ENCODE measurements around the gene PDCD2L.
"Not testable (repeated sequence)": the region's sequence is repeated elsewhere in the genome, so short reads cannot be mapped to it uniquely, and the experiment has no call there.

Gene PDCD2L

GRCh38 chr19:34366738-34367623 lies 37.2 kb upstream of the PDCD2L start:
- H3K36me3 ChIP-seq (ENCODE audit: low read length): peaks cover 4% of the 10 kb centered on the region; the same call in 1 of the 2 replicates
- peaks cover 31% of the 10 kb centered on the region for H3K79me2 ChIP-seq (ENCODE audit: insufficient read depth, low read length)
- TF ChIP-seq CTCF (IDR thresholded peaks at IDR 0.05; ENCODE audit: insufficient read depth, low read length, poor library complexity, severe bottlenecking): no peak
- TF ChIP-seq EZH2phosphoT487 (conservative IDR thresholded peaks at IDR 0.05; ENCODE audit: low read length): no peak
- H3K27ac ChIP-seq (ENCODE audit: low read depth, low read length): no peak overlapping the region
- no peaks in the 10 kb centered on the region for H3K27me3 ChIP-seq (ENCODE audit: low read length)
- H4K20me1 ChIP-seq (ENCODE audit: low read depth, low read length): no peaks in the 10 kb centered on the region
- peak overlapping the region; percentile 100 for H3K9ac ChIP-seq (ENCODE audit: low read length)
- H3F3A ChIP-seq (ENCODE audit: insufficient read depth): no peaks in the 10 kb centered on the region
- peak overlapping the region; percentile 96 for H3K4me3 ChIP-seq (ENCODE audit: insufficient read depth, low read length, poor library complexity, severe bottlenecking)
- H3K4me2 ChIP-seq (ENCODE audit: low read depth, low read length, poor library complexity, severe bottlenecking): peak overlapping the region; percentile 74
- no peaks in the 10 kb centered on the region for H3K9me2 ChIP-seq (replicated peaks; ENCODE audit: insufficient read depth, low read length)
- no peaks in the 10 kb centered on the region for H3K9me3 ChIP-seq (ENCODE audit: insufficient read depth, low read length)
- H2AFZ ChIP-seq (ENCODE audit: low read depth, low read length, severe bottlenecking): no peak overlapping the region

GRCh38 chr19:34367624-34367957 lies 36.6 kb upstream of the PDCD2L start:
- no peak for TF ChIP-seq EZH2phosphoT487 (conservative IDR thresholded peaks at IDR 0.05; ENCODE audit: low read length)
- Histone ChIP-seq H3K27ac (ENCODE audit: low read depth, low read length) (no peak overlapping the region), H3K9me2 (replicated peaks; ENCODE audit: insufficient read depth, low read length) (no peaks in the 10 kb centered on the region), H3K9me3 (ENCODE audit: insufficient read depth, low read length) (no peaks in the 10 kb centered on the region), H3K4me3 (ENCODE audit: insufficient read depth, low read length, poor library complexity, severe bottlenecking) (no peak overlapping the region), H4K20me1 (ENCODE audit: low read depth, low read length) (no peaks in the 10 kb centered on the region), H3K9ac (ENCODE audit: low read length) (no peak overlapping the region), H3K4me2 (ENCODE audit: low read depth, low read length, poor library complexity, severe bottlenecking) (no peak overlapping the region), H3K79me2 (ENCODE audit: insufficient read depth, low read length) (peaks cover 31% of the 10 kb centered on the region), H3K27me3 (ENCODE audit: low read length) (no peaks in the 10 kb centered on the region), H2AFZ (ENCODE audit: low read depth, low read length, severe bottlenecking) (no peak overlapping the region), H3F3A (ENCODE audit: insufficient read depth) (no peaks in the 10 kb centered on the region), H3K36me3 (ENCODE audit: low read length) (peaks cover 4% of the 10 kb centered on the region; the same call in 1 of the 2 replicates)

GRCh38 chr19:34368338-34368737 lies 35.9 kb upstream of the PDCD2L start:
- H3K79me2 ChIP-seq (ENCODE audit: insufficient read depth, low read length): peaks cover 31% of the 10 kb centered on the region

GRCh38 chr19:34369166-34369565 lies 35.0 kb upstream of the PDCD2L start:
- not testable (repeated sequence) for H3K4me3 ChIP-seq (ENCODE audit: insufficient read depth, low read length, poor library complexity, severe bottlenecking); H3K27ac ChIP-seq (ENCODE audit: low read depth, low read length); H3K27me3 ChIP-seq (ENCODE audit: low read length); H3K36me3 ChIP-seq (ENCODE audit: low read length); H4K20me1 ChIP-seq (ENCODE audit: low read depth, low read length); H3K9me2 ChIP-seq (replicated peaks; ENCODE audit: insufficient read depth, low read length); H3K9me3 ChIP-seq (ENCODE audit: insufficient read depth, low read length); H3F3A ChIP-seq (ENCODE audit: insufficient read depth); H2AFZ ChIP-seq (ENCODE audit: low read depth, low read length, severe bottlenecking); H3K4me2 ChIP-seq (ENCODE audit: low read depth, low read length, poor library complexity, severe bottlenecking); H3K9ac ChIP-seq (ENCODE audit: low read length)
- peaks cover 35% of the 10 kb centered on the region for H3K79me2 ChIP-seq (ENCODE audit: insufficient read depth, low read length)

More at GRCh38 chr19:34368338-34368737, 35.9 kb upstream of the PDCD2L start:
- Histone ChIP-seq H3K27ac (ENCODE audit: low read depth, low read length) (no peak overlapping the region), H3K4me3 (ENCODE audit: insufficient read depth, low read length, poor library complexity, severe bottlenecking) (no peak overlapping the region), H3K4me2 (ENCODE audit: low read depth, low read length, poor library complexity, severe bottlenecking) (no peak overlapping the region), H3K27me3 (ENCODE audit: low read length) (no peaks in the 10 kb centered on the region), H2AFZ (ENCODE audit: low read depth, low read length, severe bottlenecking) (no peak overlapping the region), H4K20me1 (ENCODE audit: low read depth, low read length) (no peaks in the 10 kb centered on the region), H3F3A (ENCODE audit: insufficient read depth) (no peaks in the 10 kb centered on the region), H3K9me3 (ENCODE audit: insufficient read depth, low read length) (no peaks in the 10 kb centered on the region), H3K36me3 (ENCODE audit: low read length) (peaks cover 4% of the 10 kb centered on the region; the same call in 1 of the 2 replicates), H3K9ac (ENCODE audit: low read length) (no peak overlapping the region), H3K9me2 (replicated peaks; ENCODE audit: insufficient read depth, low read length) (no peaks in the 10 kb centered on the region)
- TF ChIP-seq EZH2phosphoT487 (conservative IDR thresholded peaks at IDR 0.05; ENCODE audit: low read length) (no peak), CTCF (IDR thresholded peaks at IDR 0.05; ENCODE audit: insufficient read depth, low read length, poor library complexity, severe bottlenecking) (no peak)
